ENCODE data around the gene LRRFIP1. TPM values are rescaled to one million over a fixed set of nuclear protein-coding genes. Genes with fewer than 3 reads are reported as not detected.

The LRRFIP1 gene
- total and polyA plus RNA-seq, 4 experiments from 2014 or later: 88.0 to 198 (median 117) TPM

DNA sequence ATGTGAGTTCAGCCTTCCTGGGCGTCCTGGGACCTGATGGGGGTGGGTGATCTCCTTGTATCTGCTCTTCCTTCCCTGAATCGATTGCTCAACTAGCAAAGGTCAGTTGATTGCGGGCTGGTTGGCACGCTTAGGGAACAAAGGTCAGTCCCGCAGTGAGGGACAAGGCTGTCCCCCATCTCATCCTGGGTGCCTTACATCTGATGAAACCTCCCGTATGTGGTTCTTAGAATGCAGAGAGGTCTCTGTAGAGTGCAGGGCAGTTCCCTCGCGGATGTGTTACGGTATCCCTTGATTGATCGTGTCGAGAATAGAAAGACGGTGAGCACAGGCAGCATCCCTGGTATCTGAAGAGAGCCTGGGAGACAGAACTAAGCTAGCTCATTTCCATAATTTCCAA, 114.8 kb downstream of the LRRFIP1 start:
- H3K4me1 Mint-ChIP-seq: peaks cover 42 to 77% (median 56%) of the 10 kb centered on the region in 4 donors
- H3K36me3 Mint-ChIP-seq: peaks cover 12 to 49% of the 10 kb centered on the region in 2 donors
- peak overlapping the region; percentile 70 to 94 (median 88) for H3K27ac Mint-ChIP-seq
- POLR2A ChIA-PET (ENCODE audit: partially characterized antibody): interaction anchor here (1.5 to 6.6 kb wide), 2 partner anchors 14 to 69 kb away, joined by 3 to 75 read pairs; no protein-coding TSS in a partner anchor
- peaks cover under 1% of the 10 kb centered on the region for H3K36me3 ChIP-seq (ENCODE audit: insufficient read depth, low read length)
- no peak overlapping the region for H3K4me3 Mint-ChIP-seq
- DNase-seq: no peak
- intact Hi-C loops (cut with micrococcal nuclease): no loop called here
- H3K9me3 ChIP-seq (ENCODE audit: control insufficient read depth in 1 of 2, low read length in 2 of 2): no peaks in the 10 kb centered on the region
- H3K27me3 ChIP-seq (ENCODE audit: insufficient read depth, low read length): no peaks in the 10 kb centered on the region
- CTCF ChIA-PET (ENCODE audit: partially characterized antibody): interaction anchor here (1.2 to 12.4 kb wide), 5 partner anchors 10 to 230 kb away, joined by 4 to 434 read pairs (median 97); no protein-coding TSS in a partner anchor
- H3K4me3 ChIP-seq (ENCODE audit: low read length in 2 of 2): no peak overlapping the region
- no peaks in the 10 kb centered on the region for H3K27me3 Mint-ChIP-seq
- no peak overlapping the region for H3K27ac ChIP-seq (ENCODE audit: low read depth, low read length)
- H3K9me3 Mint-ChIP-seq: peaks cover 0 to 3% (median 0%) of the 10 kb centered on the region in 8 donors
- H3K4me1 ChIP-seq (ENCODE audit: insufficient read depth, low read length): peaks cover 32% of the 10 kb centered on the region

DNA sequence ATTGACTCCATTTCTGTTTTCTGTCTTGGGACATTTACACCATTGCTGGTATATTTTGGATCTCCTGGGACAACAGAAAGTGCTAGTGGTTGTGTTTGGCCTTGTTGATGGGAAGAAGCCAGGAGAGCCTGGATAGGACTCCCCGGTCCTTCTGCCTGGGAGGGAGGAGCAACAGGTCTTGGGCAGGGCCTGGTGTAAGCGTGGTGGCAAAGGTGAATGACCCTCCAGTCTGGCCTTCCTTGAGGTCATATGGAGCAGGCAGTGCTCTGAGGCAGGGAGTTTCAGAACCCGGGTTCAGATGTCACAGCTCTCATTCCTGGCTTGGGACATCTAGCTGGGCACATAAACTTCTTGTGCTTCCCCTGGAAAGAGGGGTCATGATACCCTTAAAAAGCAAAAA, 115.2 kb downstream of the LRRFIP1 start:
- no peak for DNase-seq
- Mint-ChIP-seq H3K9me3 (peaks cover 0 to 3% (median 0%) of the 10 kb centered on the region in 8 donors), H3K27me3 (no peaks in the 10 kb centered on the region), H3K27ac (peak overlapping the region; percentile 70 to 94 (median 90)), H3K4me3 (no peak overlapping the region), H3K4me1 (peaks cover 40 to 75% (median 53%) of the 10 kb centered on the region in 4 donors), H3K36me3 (peaks cover 13 to 50% of the 10 kb centered on the region in 2 donors)
- H3K27ac ChIP-seq (ENCODE audit: low read depth, low read length): peak overlapping the region; percentile 18
- ChIA-PET POLR2A (ENCODE audit: partially characterized antibody) (interaction anchor here (1.5 to 6.6 kb wide), 2 partner anchors 15 to 70 kb away, joined by 3 to 75 read pairs; no protein-coding TSS in a partner anchor), CTCF (ENCODE audit: partially characterized antibody) (interaction anchor here (1.2 to 12.4 kb wide), 5 partner anchors 11 to 230 kb away, joined by 4 to 434 read pairs (median 97); no protein-coding TSS in a partner anchor)
- H3K4me3 ChIP-seq (ENCODE audit: low read length in 2 of 2): no peak overlapping the region
- no peaks in the 10 kb centered on the region for H3K27me3 ChIP-seq (ENCODE audit: insufficient read depth, low read length)
- H3K9me3 ChIP-seq (ENCODE audit: control insufficient read depth in 1 of 2, low read length in 2 of 2): no peaks in the 10 kb centered on the region
- intact Hi-C loops (cut with micrococcal nuclease): no loop called here
- H3K36me3 ChIP-seq (ENCODE audit: insufficient read depth, low read length): no peaks in the 10 kb centered on the region
- peaks cover 32% of the 10 kb centered on the region for H3K4me1 ChIP-seq (ENCODE audit: insufficient read depth, low read length)

DNA sequence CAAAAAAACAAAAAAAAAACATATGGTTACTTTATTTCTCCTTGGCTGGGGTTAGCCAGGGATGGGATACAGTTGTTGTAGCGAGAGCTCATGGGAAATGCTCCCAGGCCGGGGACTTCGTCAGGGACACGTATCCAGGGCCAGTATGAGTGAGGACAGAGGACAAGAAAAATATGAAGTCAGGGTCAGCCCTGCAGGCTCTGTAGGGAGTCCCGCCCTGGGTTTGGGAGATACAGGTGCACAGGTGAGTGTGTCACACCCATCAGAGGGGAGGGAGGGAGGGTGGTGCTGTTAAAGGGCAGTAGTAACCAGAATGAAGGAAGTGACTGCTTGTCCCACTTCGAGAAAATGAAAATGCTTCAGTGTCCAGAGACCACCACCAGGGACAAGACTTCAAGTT, 115.6 kb downstream of the LRRFIP1 start:
- no peak for DNase-seq
- Histone ChIP-seq H3K9me3 (ENCODE audit: control insufficient read depth in 1 of 2, low read length in 2 of 2) (no peaks in the 10 kb centered on the region), H3K27ac (ENCODE audit: low read depth, low read length) (peak overlapping the region; percentile 18), H3K4me1 (ENCODE audit: insufficient read depth, low read length) (peaks cover 32% of the 10 kb centered on the region), H3K27me3 (ENCODE audit: insufficient read depth, low read length) (no peaks in the 10 kb centered on the region), H3K36me3 (ENCODE audit: insufficient read depth, low read length) (no peaks in the 10 kb centered on the region), H3K4me3 (ENCODE audit: low read length in 2 of 2) (no peak overlapping the region)
- H3K27me3 Mint-ChIP-seq: no peaks in the 10 kb centered on the region
- peaks cover 0 to 3% (median 0%) of the 10 kb centered on the region in 8 donors for H3K9me3 Mint-ChIP-seq
- peaks cover 36 to 71% (median 50%) of the 10 kb centered on the region in 4 donors for H3K4me1 Mint-ChIP-seq
- peak overlapping the region; percentile 85 to 95 (median 91) for H3K27ac Mint-ChIP-seq
- POLR2A ChIA-PET (ENCODE audit: partially characterized antibody): interaction anchor here (1.5 to 6.6 kb wide), 2 partner anchors 15 to 70 kb away, joined by 3 to 75 read pairs; no protein-coding TSS in a partner anchor
- peaks cover 14 to 50% of the 10 kb centered on the region in 2 donors for H3K36me3 Mint-ChIP-seq
- CTCF ChIA-PET (ENCODE audit: partially characterized antibody): interaction anchor here (1.2 to 12.4 kb wide), 6 partner anchors 11 to 230 kb away, joined by 4 to 434 read pairs (median 62); no protein-coding TSS in a partner anchor
- intact Hi-C loops (cut with micrococcal nuclease): no loop called here
- no peak overlapping the region for H3K4me3 Mint-ChIP-seq

DNA sequence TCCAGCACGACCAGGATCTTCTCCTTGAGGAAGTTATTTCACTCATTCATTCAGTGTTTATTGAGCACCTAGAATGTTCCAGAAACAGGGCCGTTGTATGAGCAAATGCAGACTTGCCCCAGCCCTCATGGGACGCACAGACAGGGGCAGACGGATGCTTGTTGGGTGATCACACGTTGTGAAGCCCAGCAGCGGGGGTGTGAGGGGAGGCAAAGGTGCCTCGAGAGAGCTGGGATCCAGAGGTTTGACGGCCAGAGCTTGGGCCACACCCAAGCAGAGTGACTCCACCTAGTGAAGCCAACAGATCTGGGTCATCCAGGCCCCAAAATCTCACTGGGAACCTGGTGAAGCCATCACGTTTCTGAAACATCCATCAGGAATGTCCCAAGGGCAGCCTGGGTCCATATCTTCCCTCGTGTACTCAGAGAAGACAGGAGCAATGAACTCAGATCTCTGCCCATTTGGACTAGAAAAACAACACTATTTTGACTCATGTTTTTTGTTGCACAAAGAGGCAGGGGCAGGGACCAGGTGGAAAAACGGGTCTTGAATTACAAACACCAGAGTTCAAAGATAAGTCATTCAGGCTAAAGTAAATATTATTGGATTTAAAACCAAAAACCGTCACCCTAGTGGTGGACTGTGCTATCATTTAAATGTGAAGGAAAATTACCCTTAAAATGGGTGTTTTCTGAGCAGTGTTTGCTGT, 116.3 kb downstream of the LRRFIP1 start:
- H3K4me1 Mint-ChIP-seq: peaks cover 35 to 69% (median 46%) of the 10 kb centered on the region in 4 donors
- peak overlapping the region in 1 of 8 donors; percentile 17 for H3K4me3 Mint-ChIP-seq
- Histone ChIP-seq H3K4me1 (ENCODE audit: insufficient read depth, low read length) (peaks cover 32% of the 10 kb centered on the region), H3K9me3 (ENCODE audit: control insufficient read depth in 1 of 2, low read length in 2 of 2) (no peaks in the 10 kb centered on the region), H3K27ac (ENCODE audit: low read depth, low read length) (peak overlapping the region; percentile 29), H3K36me3 (ENCODE audit: insufficient read depth, low read length) (peaks cover 6% of the 10 kb centered on the region), H3K27me3 (ENCODE audit: insufficient read depth, low read length) (no peaks in the 10 kb centered on the region), H3K4me3 (ENCODE audit: low read length in 2 of 2) (no peak overlapping the region)
- ChIA-PET CTCF (ENCODE audit: partially characterized antibody) (interaction anchor here (0.9 to 12.4 kb wide), 12 partner anchors 12 to 231 kb away, joined by 4 to 434 read pairs (median 12); no protein-coding TSS in a partner anchor), POLR2A (ENCODE audit: partially characterized antibody) (interaction anchor here (0.9 to 6.6 kb wide), 4 partner anchors 16 to 71 kb away, joined by 3 to 75 read pairs (median 10); no protein-coding TSS in a partner anchor)
- peak overlapping the region; percentile 83 to 95 (median 91) for H3K27ac Mint-ChIP-seq
- peaks cover 14 to 51% of the 10 kb centered on the region in 2 donors for H3K36me3 Mint-ChIP-seq
- peaks cover 0 to 3% (median 0%) of the 10 kb centered on the region in 8 donors for H3K9me3 Mint-ChIP-seq
- DNase-seq: peak in 1 of 5 donors; percentile 14
- intact Hi-C loops (cut with micrococcal nuclease): loop anchor here (2.0 kb wide), 1 partner anchor 231 kb away; no protein-coding TSS in a partner anchor
- H3K27me3 Mint-ChIP-seq: no peaks in the 10 kb centered on the region

DNA sequence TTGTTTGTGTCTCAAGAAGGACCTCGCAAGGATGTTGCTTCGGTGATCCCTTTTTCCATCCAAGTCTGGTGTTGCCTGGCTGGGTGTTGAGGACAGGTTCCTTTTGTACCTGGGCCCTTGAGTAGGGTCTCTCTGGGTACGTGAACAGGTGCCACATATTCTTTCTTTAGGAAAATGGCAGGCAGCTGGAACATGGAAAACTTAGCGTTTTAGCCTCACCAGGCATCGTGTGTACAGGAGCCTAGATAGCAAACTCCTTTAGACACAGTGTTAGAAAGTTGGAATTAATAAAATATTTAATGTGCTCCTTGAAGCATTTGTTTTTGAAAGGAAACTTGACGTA, 116.9 kb downstream of the LRRFIP1 start:
- no peaks in the 10 kb centered on the region for H3K9me3 ChIP-seq (ENCODE audit: control insufficient read depth in 1 of 2, low read length in 2 of 2)
- Mint-ChIP-seq H3K4me1 (peaks cover 33 to 66% (median 46%) of the 10 kb centered on the region in 4 donors), H3K9me3 (peaks cover 0 to 3% (median 0%) of the 10 kb centered on the region in 8 donors), H3K36me3 (peaks cover 16 to 54% of the 10 kb centered on the region in 2 donors), H3K27me3 (no peaks in the 10 kb centered on the region), H3K4me3 (no peak overlapping the region), H3K27ac (peak overlapping the region; percentile 64 to 95 (median 91))
- H3K4me1 ChIP-seq (ENCODE audit: insufficient read depth, low read length): peaks cover 32% of the 10 kb centered on the region
- intact Hi-C loops (cut with micrococcal nuclease): loop anchor here (2.0 kb wide), 1 partner anchor 231 kb away; no protein-coding TSS in a partner anchor
- H3K27ac ChIP-seq (ENCODE audit: low read depth, low read length): peak overlapping the region; percentile 29
- H3K36me3 ChIP-seq (ENCODE audit: insufficient read depth, low read length): peaks cover 11% of the 10 kb centered on the region
- CTCF ChIA-PET (ENCODE audit: partially characterized antibody): interaction anchor here (0.9 to 12.4 kb wide), 18 partner anchors 12 to 232 kb away, joined by 3 to 434 read pairs (median 11); no protein-coding TSS in a partner anchor
- POLR2A ChIA-PET (ENCODE audit: partially characterized antibody): interaction anchor here (0.9 to 6.6 kb wide), 8 partner anchors 13 to 231 kb away, joined by 3 to 75 read pairs (median 6); no protein-coding TSS in a partner anchor
- no peaks in the 10 kb centered on the region for H3K27me3 ChIP-seq (ENCODE audit: insufficient read depth, low read length)
- no peak for DNase-seq
- no peak overlapping the region for H3K4me3 ChIP-seq (ENCODE audit: low read length in 2 of 2)

DNA sequence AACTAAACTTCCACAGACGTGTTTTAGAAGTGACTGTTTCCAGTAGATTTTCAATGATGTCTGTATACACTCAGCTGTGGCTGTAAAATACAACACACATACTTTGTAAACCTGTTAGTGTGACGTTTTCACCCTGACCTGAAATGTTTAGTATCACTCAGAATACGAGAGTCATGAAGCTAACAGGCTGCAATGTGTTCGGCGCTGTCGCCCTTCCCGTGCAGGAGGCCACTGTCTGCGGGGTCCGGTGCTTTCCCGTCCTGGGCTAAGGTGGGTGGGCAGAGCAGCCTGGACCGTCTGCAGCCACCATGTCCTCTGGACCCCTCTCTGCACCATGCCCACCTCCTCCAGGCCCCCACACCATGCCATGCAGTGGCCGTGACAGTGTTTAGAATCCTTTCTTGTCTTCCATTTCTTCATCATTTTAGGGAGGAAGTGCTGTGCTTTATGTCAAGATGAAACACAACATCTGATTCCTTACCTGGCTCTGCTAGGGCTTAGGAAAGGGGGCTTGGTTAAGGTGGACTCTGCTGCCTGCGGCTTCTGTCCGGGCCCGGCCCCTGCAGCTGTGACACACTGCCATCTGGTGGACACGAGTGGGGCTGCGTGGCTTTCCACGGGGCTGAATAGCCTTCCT, 117.3 kb downstream of the LRRFIP1 start:
- Histone ChIP-seq H3K9me3 (ENCODE audit: control insufficient read depth in 1 of 2, low read length in 2 of 2) (no peaks in the 10 kb centered on the region), H3K36me3 (ENCODE audit: insufficient read depth, low read length) (peaks cover 16% of the 10 kb centered on the region), H3K27ac (ENCODE audit: low read depth, low read length) (peak overlapping the region; percentile 35), H3K4me3 (ENCODE audit: low read length in 2 of 2) (no peak overlapping the region), H3K4me1 (ENCODE audit: insufficient read depth, low read length) (peaks cover 32% of the 10 kb centered on the region), H3K27me3 (ENCODE audit: insufficient read depth, low read length) (no peaks in the 10 kb centered on the region)
- intact Hi-C loops (cut with micrococcal nuclease): loop anchor here (1.0 to 2.0 kb wide), 4 partner anchors 49 to 232 kb away; no protein-coding TSS in a partner anchor
- CTCF ChIA-PET (ENCODE audit: partially characterized antibody): interaction anchor here (0.6 to 12.4 kb wide), 45 partner anchors 10 to 323 kb away, joined by 3 to 434 read pairs (median 4); no protein-coding TSS in a partner anchor
- DNase-seq: peak; percentile 67 to 78 (median 73)
- Mint-ChIP-seq H3K36me3 (peaks cover 21 to 54% of the 10 kb centered on the region in 2 donors), H3K4me3 (peak overlapping the region in 1 of 8 donors; percentile 3), H3K4me1 (peaks cover 32 to 61% (median 42%) of the 10 kb centered on the region in 4 donors), H3K27me3 (no peaks in the 10 kb centered on the region), H3K27ac (peak overlapping the region; percentile 85 to 95 (median 92)), H3K9me3 (peaks cover 0 to 3% (median 0%) of the 10 kb centered on the region in 8 donors)
- POLR2A ChIA-PET (ENCODE audit: partially characterized antibody): interaction anchor here (0.6 to 6.6 kb wide), 13 partner anchors 14 to 232 kb away, joined by 3 to 75 read pairs (median 4); no protein-coding TSS in a partner anchor

Measured in CD4-positive, alpha-beta memory T cell (primary cell).